ENCODE data around the gene ATP5IF1.

GRCh38 chr1:28258628-28259251 is 22.8 kb downstream of the ATP5IF1 start:
- TF ChIP-seq CTCF (IDR thresholded peaks at IDR 0.05; ENCODE audit: low read length) (no peak), EZH2 (IDR thresholded peaks at IDR 0.05; ENCODE audit: borderline replicate concordance, low read length) (no peak)

All from OCI-LY1 (cell line).